K562 (cell line): Measurements from ENCODE around the gene ZNF487. TPM values are rescaled to one million over a fixed set of nuclear protein-coding genes. Genes with fewer than 3 reads are reported as not detected.

Experiments
- BRD4 ChIP-seq: fragments of 200-600 bp; sonication (generic); IDR thresholded peaks from 2 replicates; pipeline ENCODE4 v1.6.1; 2017; ENCODE audit warnings: inconsistent platforms
- ESRRB ChIP-seq: fragments of 250-450 bp; sonication (Bioruptor Pico); IDR thresholded peaks from 2 replicates; pipeline ENCODE4 v1.5.0; 2020; ENCODE audit warnings: mild to moderate bottlenecking, moderate library complexity, borderline replicate concordance
- ETV1 ChIP-seq: fragments of 450-650 bp; conservative IDR thresholded peaks from 2 replicates; pipeline ENCODE4 v1.6.1; 2016; ENCODE audit warnings: missing genetic modification characterization, control low read depth, low read depth, missing compliant biosample characterization
- RB1 ChIP-seq: fragments of 450-650 bp; IDR thresholded peaks from 2 replicates; pipeline ENCODE4 v1.6.1; 2017; ENCODE audit warnings: low read depth, mild to moderate bottlenecking
- ZFX ChIP-seq: sonication (generic); formaldehyde crosslinking; IDR thresholded peaks from 2 replicates; pipeline ENCODE4 v1.8.0; 2022; ENCODE audit warnings: mild to moderate bottlenecking, missing genetic modification reagents, moderate library complexity
- ZNF12 ChIP-seq: sonication (generic); formaldehyde crosslinking; IDR thresholded peaks from 2 replicates; pipeline ENCODE4 v1.4.0; 2020; ENCODE audit warnings: mild to moderate bottlenecking, missing genetic modification reagents
- ZNF140 ChIP-seq: fragments of 250-450 bp; sonication (Bioruptor Pico); IDR thresholded peaks from 2 replicates; pipeline ENCODE4 v1.8.0; 2021; ENCODE audit warnings: moderate library complexity, mild to moderate bottlenecking, inconsistent platforms
- ZNF354B ChIP-seq: fragments of 250-450 bp; sonication (Bioruptor Pico); IDR thresholded peaks from 2 replicates; pipeline ENCODE4 v1.4.0; 2020
- ZNF75A ChIP-seq: fragments of 450-650 bp; formaldehyde crosslinking; IDR thresholded peaks from 2 replicates; pipeline ENCODE4 v1.4.0; 2020; ENCODE audit warnings: mild to moderate bottlenecking
- polyA plus RNA-seq, 8 experiments: library from polyadenylated mRNA; depleted of rRNA in 4 of 8; stranded (reverse) in 5 of 8; unstranded in 3 of 8; fragments of >200 nt; fragmentation: Nextera tagmentation in 2 of 8; fragmentation: Illumina TruSeq in 1 of 8; extraction: Ambion mirVana in 2 of 8; extraction: Trizol in 1 of 8; gene quantifications; 2 replicates each; pipeline versions ENCODE4 v1.2.1 to v1.2.3, GENCODE V29; 2011 to 2014; ENCODE audit warnings: inconsistent platforms in 1 of 8, missing spikeins in 1 of 8
- total RNA-seq, 7 experiments: library from RNA; depleted of rRNA in 6 of 7; stranded (reverse); fragments of >200 nt in 6 of 7; fragmentation: Illumina TruSeq in 2 of 7; extraction: Trizol in 2 of 7; gene quantifications; 2 replicates each; pipeline versions ENCODE4 v1.2.1 to v1.2.3, GENCODE V29; 2011 to 2021; ENCODE audit warnings: low replicate concordance in 1 of 7
- TF ChIP-seq, protein P1 (sequence below): sonication (generic); IDR thresholded peaks from 2 replicates; pipeline ENCODE4 v1.6.1; 2016
- TF ChIP-seq, protein P2 (sequence below): fragments of 250-450 bp; sonication (Bioruptor Pico); IDR thresholded peaks from 2 replicates; pipeline ENCODE4 v1.8.0; 2022; ENCODE audit warnings: inconsistent platforms
- TF ChIP-seq, protein P3 (sequence below): fragments of 450-650 bp; IDR thresholded peaks from 2 replicates; pipeline ENCODE4 v1.6.1; 2016; ENCODE audit warnings: antibody characterized with exemption
- TF ChIP-seq, protein P4 (sequence below): fragments of 200-800 bp; sonication (Bioruptor generic); IDR thresholded peaks from 2 replicates; pipeline ENCODE4 v1.6.1; 2016; ENCODE audit warnings: missing genetic modification characterization, missing compliant biosample characterization
- TF ChIP-seq, protein P5 (sequence below): sonication (generic); formaldehyde crosslinking; IDR thresholded peaks from 2 replicates; pipeline ENCODE4 v1.8.0; 2023; ENCODE audit warnings: mild to moderate bottlenecking, missing genetic modification reagents

ZNF487 gene
- total and polyA plus RNA-seq, 9 of the 15 experiments (the other 6 are each of a cell fraction or from before 2014, with no cell fraction given): 1.9 to 6.5 (median 4.2) TPM

DNA sequence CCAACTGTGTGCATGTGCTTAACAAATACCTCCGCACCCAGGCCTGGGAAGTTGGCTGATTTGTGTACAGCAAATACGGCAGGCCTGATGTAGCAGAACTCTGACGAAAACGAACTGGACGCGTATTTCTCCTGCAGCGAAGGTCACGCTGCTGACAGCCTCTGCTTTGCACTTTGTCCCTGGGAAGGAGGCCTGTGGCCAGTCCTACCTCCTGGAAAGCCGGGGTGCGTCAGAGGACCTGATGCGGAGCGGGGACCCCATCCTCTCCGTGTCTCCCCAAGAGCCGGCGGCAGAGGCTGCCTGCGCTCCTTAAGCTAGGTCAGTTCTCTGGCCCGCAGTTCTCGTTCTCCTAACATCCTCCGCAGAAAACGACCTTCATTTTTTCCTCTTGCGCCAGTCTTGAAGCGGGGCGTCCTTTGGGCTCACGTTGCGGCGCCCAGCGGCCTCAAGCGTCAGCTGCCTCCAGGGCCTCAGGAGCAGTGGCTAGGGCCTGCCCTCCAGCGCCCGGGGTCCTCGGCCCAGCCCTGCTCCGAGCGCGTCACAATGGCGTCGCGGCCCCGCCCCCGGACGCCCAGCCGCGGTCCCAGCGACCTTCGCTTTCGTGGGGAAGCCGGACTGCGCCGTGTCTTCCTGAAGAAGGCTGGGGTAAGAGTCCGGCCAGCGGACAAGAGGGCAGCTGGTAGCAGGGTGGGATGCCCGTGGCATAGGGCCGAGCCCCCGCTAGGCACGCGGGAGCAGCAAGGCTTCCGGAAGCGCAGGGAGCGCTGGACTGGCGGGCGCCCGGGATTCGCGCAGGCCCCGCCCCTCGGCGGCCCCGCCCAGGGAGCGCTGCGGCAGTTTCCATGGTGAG, at the start of gene ZNF487 (continued):
- TF ChIP-seq, protein P1, sequence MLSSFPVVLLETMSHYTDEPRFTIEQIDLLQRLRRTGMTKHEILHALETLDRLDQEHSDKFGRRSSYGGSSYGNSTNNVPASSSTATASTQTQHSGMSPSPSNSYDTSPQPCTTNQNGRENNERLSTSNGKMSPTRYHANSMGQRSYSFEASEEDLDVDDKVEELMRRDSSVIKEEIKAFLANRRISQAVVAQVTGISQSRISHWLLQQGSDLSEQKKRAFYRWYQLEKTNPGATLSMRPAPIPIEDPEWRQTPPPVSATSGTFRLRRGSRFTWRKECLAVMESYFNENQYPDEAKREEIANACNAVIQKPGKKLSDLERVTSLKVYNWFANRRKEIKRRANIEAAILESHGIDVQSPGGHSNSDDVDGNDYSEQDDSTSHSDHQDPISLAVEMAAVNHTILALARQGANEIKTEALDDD: no peak
- TF ChIP-seq ETV1 (tag) (peak; percentile 87), BRD4 (peak; percentile 80), ESRRB (CRISPR knock-in tag) (no peak), ZFX (CRISPR knock-in tag) (peak; percentile 99), ZNF12 (peak; percentile 73; the same call in 1 of the 2 replicates), ZNF354B (no peak), ZNF75A (CRISPR knock-in tag) (0 out of 2 replicates have a peak, but pooled peaks have one; percentile 16), ZNF140 (no peak), RB1 (peak; percentile 92)
- TF ChIP-seq, protein P2, sequence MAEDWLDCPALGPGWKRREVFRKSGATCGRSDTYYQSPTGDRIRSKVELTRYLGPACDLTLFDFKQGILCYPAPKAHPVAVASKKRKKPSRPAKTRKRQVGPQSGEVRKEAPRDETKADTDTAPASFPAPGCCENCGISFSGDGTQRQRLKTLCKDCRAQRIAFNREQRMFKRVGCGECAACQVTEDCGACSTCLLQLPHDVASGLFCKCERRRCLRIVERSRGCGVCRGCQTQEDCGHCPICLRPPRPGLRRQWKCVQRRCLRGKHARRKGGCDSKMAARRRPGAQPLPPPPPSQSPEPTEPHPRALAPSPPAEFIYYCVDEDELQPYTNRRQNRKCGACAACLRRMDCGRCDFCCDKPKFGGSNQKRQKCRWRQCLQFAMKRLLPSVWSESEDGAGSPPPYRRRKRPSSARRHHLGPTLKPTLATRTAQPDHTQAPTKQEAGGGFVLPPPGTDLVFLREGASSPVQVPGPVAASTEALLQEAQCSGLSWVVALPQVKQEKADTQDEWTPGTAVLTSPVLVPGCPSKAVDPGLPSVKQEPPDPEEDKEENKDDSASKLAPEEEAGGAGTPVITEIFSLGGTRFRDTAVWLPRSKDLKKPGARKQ (CRISPR knock-in tag): no peak
- TF ChIP-seq, protein P3, sequence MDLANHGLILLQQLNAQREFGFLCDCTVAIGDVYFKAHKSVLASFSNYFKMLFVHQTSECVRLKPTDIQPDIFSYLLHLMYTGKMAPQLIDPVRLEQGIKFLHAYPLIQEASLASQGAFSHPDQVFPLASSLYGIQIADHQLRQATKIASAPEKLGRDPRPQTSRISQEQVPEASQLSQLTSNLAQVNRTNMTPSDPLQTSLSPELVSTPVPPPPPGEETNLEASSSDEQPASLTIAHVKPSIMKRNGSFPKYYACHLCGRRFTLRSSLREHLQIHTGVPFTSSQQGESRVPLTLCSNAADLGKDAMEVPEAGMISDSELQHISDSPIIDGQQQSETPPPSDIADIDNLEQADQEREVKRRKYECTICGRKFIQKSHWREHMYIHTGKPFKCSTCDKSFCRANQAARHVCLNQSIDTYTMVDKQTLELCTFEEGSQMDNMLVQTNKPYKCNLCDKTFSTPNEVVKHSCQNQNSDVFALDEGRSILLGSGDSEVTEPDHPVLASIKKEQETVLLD: no peak
- TF ChIP-seq, protein P4, sequence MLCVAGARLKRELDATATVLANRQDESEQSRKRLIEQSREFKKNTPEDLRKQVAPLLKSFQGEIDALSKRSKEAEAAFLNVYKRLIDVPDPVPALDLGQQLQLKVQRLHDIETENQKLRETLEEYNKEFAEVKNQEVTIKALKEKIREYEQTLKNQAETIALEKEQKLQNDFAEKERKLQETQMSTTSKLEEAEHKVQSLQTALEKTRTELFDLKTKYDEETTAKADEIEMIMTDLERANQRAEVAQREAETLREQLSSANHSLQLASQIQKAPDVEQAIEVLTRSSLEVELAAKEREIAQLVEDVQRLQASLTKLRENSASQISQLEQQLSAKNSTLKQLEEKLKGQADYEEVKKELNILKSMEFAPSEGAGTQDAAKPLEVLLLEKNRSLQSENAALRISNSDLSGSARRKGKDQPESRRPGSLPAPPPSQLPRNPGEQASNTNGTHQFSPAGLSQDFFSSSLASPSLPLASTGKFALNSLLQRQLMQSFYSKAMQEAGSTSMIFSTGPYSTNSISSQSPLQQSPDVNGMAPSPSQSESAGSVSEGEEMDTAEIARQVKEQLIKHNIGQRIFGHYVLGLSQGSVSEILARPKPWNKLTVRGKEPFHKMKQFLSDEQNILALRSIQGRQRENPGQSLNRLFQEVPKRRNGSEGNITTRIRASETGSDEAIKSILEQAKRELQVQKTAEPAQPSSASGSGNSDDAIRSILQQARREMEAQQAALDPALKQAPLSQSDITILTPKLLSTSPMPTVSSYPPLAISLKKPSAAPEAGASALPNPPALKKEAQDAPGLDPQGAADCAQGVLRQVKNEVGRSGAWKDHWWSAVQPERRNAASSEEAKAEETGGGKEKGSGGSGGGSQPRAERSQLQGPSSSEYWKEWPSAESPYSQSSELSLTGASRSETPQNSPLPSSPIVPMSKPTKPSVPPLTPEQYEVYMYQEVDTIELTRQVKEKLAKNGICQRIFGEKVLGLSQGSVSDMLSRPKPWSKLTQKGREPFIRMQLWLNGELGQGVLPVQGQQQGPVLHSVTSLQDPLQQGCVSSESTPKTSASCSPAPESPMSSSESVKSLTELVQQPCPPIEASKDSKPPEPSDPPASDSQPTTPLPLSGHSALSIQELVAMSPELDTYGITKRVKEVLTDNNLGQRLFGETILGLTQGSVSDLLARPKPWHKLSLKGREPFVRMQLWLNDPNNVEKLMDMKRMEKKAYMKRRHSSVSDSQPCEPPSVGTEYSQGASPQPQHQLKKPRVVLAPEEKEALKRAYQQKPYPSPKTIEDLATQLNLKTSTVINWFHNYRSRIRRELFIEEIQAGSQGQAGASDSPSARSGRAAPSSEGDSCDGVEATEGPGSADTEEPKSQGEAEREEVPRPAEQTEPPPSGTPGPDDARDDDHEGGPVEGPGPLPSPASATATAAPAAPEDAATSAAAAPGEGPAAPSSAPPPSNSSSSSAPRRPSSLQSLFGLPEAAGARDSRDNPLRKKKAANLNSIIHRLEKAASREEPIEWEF (CRISPR knock-in tag): no peak
- TF ChIP-seq, protein P5, sequence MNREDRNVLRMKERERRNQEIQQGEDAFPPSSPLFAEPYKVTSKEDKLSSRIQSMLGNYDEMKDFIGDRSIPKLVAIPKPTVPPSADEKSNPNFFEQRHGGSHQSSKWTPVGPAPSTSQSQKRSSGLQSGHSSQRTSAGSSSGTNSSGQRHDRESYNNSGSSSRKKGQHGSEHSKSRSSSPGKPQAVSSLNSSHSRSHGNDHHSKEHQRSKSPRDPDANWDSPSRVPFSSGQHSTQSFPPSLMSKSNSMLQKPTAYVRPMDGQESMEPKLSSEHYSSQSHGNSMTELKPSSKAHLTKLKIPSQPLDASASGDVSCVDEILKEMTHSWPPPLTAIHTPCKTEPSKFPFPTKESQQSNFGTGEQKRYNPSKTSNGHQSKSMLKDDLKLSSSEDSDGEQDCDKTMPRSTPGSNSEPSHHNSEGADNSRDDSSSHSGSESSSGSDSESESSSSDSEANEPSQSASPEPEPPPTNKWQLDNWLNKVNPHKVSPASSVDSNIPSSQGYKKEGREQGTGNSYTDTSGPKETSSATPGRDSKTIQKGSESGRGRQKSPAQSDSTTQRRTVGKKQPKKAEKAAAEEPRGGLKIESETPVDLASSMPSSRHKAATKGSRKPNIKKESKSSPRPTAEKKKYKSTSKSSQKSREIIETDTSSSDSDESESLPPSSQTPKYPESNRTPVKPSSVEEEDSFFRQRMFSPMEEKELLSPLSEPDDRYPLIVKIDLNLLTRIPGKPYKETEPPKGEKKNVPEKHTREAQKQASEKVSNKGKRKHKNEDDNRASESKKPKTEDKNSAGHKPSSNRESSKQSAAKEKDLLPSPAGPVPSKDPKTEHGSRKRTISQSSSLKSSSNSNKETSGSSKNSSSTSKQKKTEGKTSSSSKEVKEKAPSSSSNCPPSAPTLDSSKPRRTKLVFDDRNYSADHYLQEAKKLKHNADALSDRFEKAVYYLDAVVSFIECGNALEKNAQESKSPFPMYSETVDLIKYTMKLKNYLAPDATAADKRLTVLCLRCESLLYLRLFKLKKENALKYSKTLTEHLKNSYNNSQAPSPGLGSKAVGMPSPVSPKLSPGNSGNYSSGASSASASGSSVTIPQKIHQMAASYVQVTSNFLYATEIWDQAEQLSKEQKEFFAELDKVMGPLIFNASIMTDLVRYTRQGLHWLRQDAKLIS (CRISPR knock-in tag): peak; percentile 92
